Stimulated activated CD8-positive, alpha-beta memory T cell treated with anti-CD3 and anti-CD28 coated beads, Interleukin-7, amount 100 ng/mL, for 1 hour (primary cell): ENCODE data around the gene CAPN6.

Experiments used
- DNase-seq, 2 donors: peaks; one replicate each; pipeline ENCODE4 v3.0.0-alpha.2; 2020; ENCODE audit warnings: low read depth in 2 of 2

The CAPN6 gene

GRCh38 chrX:111270339-111270738 is at the start of gene CAPN6:
Gene CAPN6, minus strand, starts transcription at chrX:111270483. Its CDS starts 6,547 bp downstream, at chrX:111263936.
- DNase-seq, result no peak

- no peak for DNase-seq
These were observed 49.2 kb upstream of the CAPN6 start for GRCh38 chrX:111319451-111319850.

- DNase-seq, result no peak
These were observed 48.6 kb upstream of the CAPN6 start for GRCh38 chrX:111318901-111319300.

GRCh38 chrX:111309083-111309482 is 38.8 kb upstream of the CAPN6 start:
- no peak for DNase-seq

GRCh38 chrX:111308039-111308438 is 37.8 kb upstream of the CAPN6 start:
- no peak for DNase-seq

GRCh38 chrX:111302284-111302683 is 32.0 kb upstream of the CAPN6 start:
- no peak for DNase-seq

GRCh38 chrX:111288841-111289240 is 18.6 kb upstream of the CAPN6 start:
- no peak for DNase-seq

GRCh38 chrX:111284631-111285293 is 14.5 kb upstream of the CAPN6 start:
- no peak for DNase-seq

- no peak for DNase-seq
These were observed 13.2 kb upstream of the CAPN6 start for GRCh38 chrX:111283446-111283845.

- DNase-seq, result no peak
These were observed 12.7 kb upstream of the CAPN6 start for GRCh38 chrX:111282991-111283390.

- DNase-seq, result no peak
These were observed 11.9 kb upstream of the CAPN6 start for GRCh38 chrX:111282139-111282538.

- DNase-seq, result no peak
These were observed 1.8 kb downstream of the CAPN6 start for GRCh38 chrX:111268506-111268905.

GRCh38 chrX:111265486-111265885 is 4.8 kb downstream of the CAPN6 start:
- DNase-seq, result no peak

- DNase-seq, result no peak
These were observed 5.9 kb downstream of the CAPN6 start for GRCh38 chrX:111264385-111264784.

GRCh38 chrX:111262086-111262485 is 8.2 kb downstream of the CAPN6 start:
- DNase-seq, result no peak

GRCh38 chrX:111260451-111260850 is 9.8 kb downstream of the CAPN6 start:
- DNase-seq, result no peak

GRCh38 chrX:111259559-111259958 is 10.7 kb downstream of the CAPN6 start:
- no peak for DNase-seq

- no peak for DNase-seq
These were observed 12.6 kb downstream of the CAPN6 start for GRCh38 chrX:111257733-111258132.

GRCh38 chrX:111254896-111255693 is 15.2 kb downstream of the CAPN6 start:
- DNase-seq, result no peak

GRCh38 chrX:111244235-111244750 is 26.0 kb downstream of the CAPN6 start:
- DNase-seq, result no peak

- no peak for DNase-seq
These were observed 53.9 kb downstream of the CAPN6 start for GRCh38 chrX:111216293-111216801.

- DNase-seq, result no peak
These were observed 62.4 kb downstream of the CAPN6 start for GRCh38 chrX:111207851-111208250.

- DNase-seq, result no peak
These were observed 70.0 kb downstream of the CAPN6 start for GRCh38 chrX:111200327-111200726.
